ENCODE results near the gene PNP. TPM values are rescaled to one million over a fixed set of nuclear protein-coding genes. Genes with fewer than 3 reads are reported as not detected.

PNP gene
- total and polyA plus RNA-seq, 5 experiments from 2014 or later: 32.2 to 65.7 (median 57.9) TPM

GRCh38 chr14:20477211-20477876 lies 8.1 kb downstream of the PNP start:
- POLR2A ChIA-PET: interaction anchor here (0.7 to 4.2 kb wide), 8 partner anchors 9 to 207 kb away, joined by 3 to 34 read pairs (median 10); partner anchors contain the start of genes APEX1, OSGEP, PIP4P1 and RNASE4
- H3K27me3 Mint-ChIP-seq: no peaks in the 10 kb centered on the region
- ATAC-seq (peak; percentile 76 to 83), DNase-seq (peak in 6 of 10 donors; percentile 20 to 63 (median 45))
- peaks cover 8 to 54% (median 42%) of the 10 kb centered on the region in 3 donors for H3K36me3 Mint-ChIP-seq
- peaks cover 0 to 9% (median 0%) of the 10 kb centered on the region in 9 donors for H3K9me3 Mint-ChIP-seq
- H3K4me3 Mint-ChIP-seq: peak overlapping the region; percentile 47 to 87 (median 72)
- peak overlapping the region; percentile 88 to 98 (median 92) for H3K27ac Mint-ChIP-seq
- peaks cover 43 to 87% (median 85%) of the 10 kb centered on the region in 4 donors for H3K4me1 Mint-ChIP-seq

GRCh38 chr14:20478894-20479293 lies 9.7 kb downstream of the PNP start:
- Mint-ChIP-seq H3K4me1 (peaks cover 44 to 89% (median 88%) of the 10 kb centered on the region in 4 donors), H3K9me3 (peaks cover 0 to 9% (median 0%) of the 10 kb centered on the region in 9 donors), H3K36me3 (peaks cover 7 to 39% (median 35%) of the 10 kb centered on the region in 3 donors), H3K27me3 (no peaks in the 10 kb centered on the region), H3K27ac (peak overlapping the region; percentile 39 to 92 (median 86)), H3K4me3 (no peak overlapping the region)
- no peak for DNase-seq
- ATAC-seq: no peak
- POLR2A ChIA-PET: interaction anchor here (1.3 to 4.4 kb wide), 6 partner anchors 8 to 205 kb away, joined by 5 to 31 read pairs (median 12); partner anchors contain the start of genes APEX1, OSGEP, PIP4P1 and PNP

- peaks cover 0 to 9% (median 0%) of the 10 kb centered on the region in 9 donors for H3K9me3 Mint-ChIP-seq
- H3K27me3 Mint-ChIP-seq: no peaks in the 10 kb centered on the region
- POLR2A ChIA-PET: interaction anchor here (4.4 kb wide), 1 partner anchor 13 kb away, joined by 29 read pairs; the partner anchor contains the start of gene PNP
- H3K4me1 Mint-ChIP-seq: peaks cover 40 to 82% (median 76%) of the 10 kb centered on the region in 4 donors
- ATAC-seq (no peak), DNase-seq (no peak)
- H3K36me3 Mint-ChIP-seq: peaks cover 0 to 6% (median 4%) of the 10 kb centered on the region in 3 donors
- peak overlapping the region in 9 of 10 donors; percentile 43 to 92 (median 85) for H3K27ac Mint-ChIP-seq
- H3K4me3 Mint-ChIP-seq: peak overlapping the region in 1 of 10 donors; percentile 3
Observed at GRCh38 chr14:20482382-20482781, 13.2 kb downstream of the PNP start.

GRCh38 chr14:20485900-20486299 lies 16.7 kb downstream of the PNP start:
- ATAC-seq (no peak), DNase-seq (no peak)
- Mint-ChIP-seq H3K4me3 (no peak overlapping the region), H3K9me3 (peaks cover 0 to 3% (median 0%) of the 10 kb centered on the region in 9 donors), H3K36me3 (no peaks in the 10 kb centered on the region), H3K27me3 (no peaks in the 10 kb centered on the region), H3K27ac (peak overlapping the region in 3 of 10 donors; percentile 3 to 78 (median 13)), H3K4me1 (peaks cover 43 to 89% (median 81%) of the 10 kb centered on the region in 4 donors)
- POLR2A ChIA-PET: interaction anchor here (0.8 to 3.7 kb wide), 3 partner anchors 9 to 38 kb away, joined by 3 to 31 read pairs (median 7); partner anchors contain the start of gene PNP

GRCh38 chr14:20486684-20487395 lies 17.6 kb downstream of the PNP start:
- Mint-ChIP-seq H3K36me3 (no peaks in the 10 kb centered on the region), H3K4me1 (peaks cover 48 to 91% (median 84%) of the 10 kb centered on the region in 4 donors), H3K27ac (peak overlapping the region; percentile 5 to 95 (median 74)), H3K4me3 (peak overlapping the region; percentile 46 to 78 (median 61)), H3K27me3 (no peaks in the 10 kb centered on the region), H3K9me3 (peaks cover 0 to 3% (median 0%) of the 10 kb centered on the region in 9 donors)
- no peak for ATAC-seq
- POLR2A ChIA-PET: interaction anchor here (0.8 to 4.2 kb wide), 7 partner anchors 10 to 40 kb away, joined by 3 to 31 read pairs (median 7); partner anchors contain the start of genes APEX1, OSGEP, PIP4P1 and PNP
- peak in 2 of 10 donors; percentile 15 to 21 for DNase-seq

- POLR2A ChIA-PET: interaction anchor here (0.8 to 4.2 kb wide), 6 partner anchors 9 to 39 kb away, joined by 3 to 31 read pairs (median 15); partner anchors contain the start of genes APEX1, OSGEP, PIP4P1 and PNP
- peak overlapping the region in 9 of 10 donors; percentile 25 to 78 (median 62) for H3K4me3 Mint-ChIP-seq
- H3K27ac Mint-ChIP-seq: peak overlapping the region; percentile 33 to 95 (median 76)
- peaks cover 0 to 3% (median 0%) of the 10 kb centered on the region in 9 donors for H3K9me3 Mint-ChIP-seq
- DNase-seq: no peak
- H3K4me1 Mint-ChIP-seq: peaks cover 44 to 87% (median 84%) of the 10 kb centered on the region in 4 donors
- no peaks in the 10 kb centered on the region for H3K27me3 Mint-ChIP-seq
- no peaks in the 10 kb centered on the region for H3K36me3 Mint-ChIP-seq
- no peak for ATAC-seq
Observed at GRCh38 chr14:20487396-20487725, 18.2 kb downstream of the PNP start.

- Mint-ChIP-seq H3K4me3 (peak overlapping the region; percentile 36 to 84 (median 76)), H3K27me3 (no peaks in the 10 kb centered on the region), H3K27ac (peak overlapping the region; percentile 47 to 95 (median 86)), H3K36me3 (no peaks in the 10 kb centered on the region), H3K9me3 (peaks cover 0 to 3% (median 0%) of the 10 kb centered on the region in 9 donors), H3K4me1 (peaks cover 42 to 86% (median 72%) of the 10 kb centered on the region in 4 donors)
- ATAC-seq: peak; percentile 79 to 89
- peak in 4 of 10 donors; percentile 17 to 45 (median 28) for DNase-seq
- POLR2A ChIA-PET: interaction anchor here (0.8 to 4.2 kb wide), 9 partner anchors 9 to 124 kb away, joined by 3 to 23 read pairs (median 4); partner anchors contain the start of genes APEX1, OSGEP, PIP4P1 and PNP
Observed at GRCh38 chr14:20489093-20489994, 20.1 kb downstream of the PNP start.

GRCh38 chr14:20490563-20490962 lies 21.4 kb downstream of the PNP start:
- DNase-seq: no peak
- Mint-ChIP-seq H3K27me3 (peaks cover 0 to under 1% (median 0%) of the 10 kb centered on the region in 5 donors), H3K36me3 (no peaks in the 10 kb centered on the region), H3K9me3 (peaks cover 0 to 3% (median 0%) of the 10 kb centered on the region in 9 donors), H3K4me1 (peaks cover 44 to 86% (median 72%) of the 10 kb centered on the region in 4 donors), H3K4me3 (peak overlapping the region; percentile 20 to 84 (median 62)), H3K27ac (peak overlapping the region; percentile 47 to 95 (median 88))
- POLR2A ChIA-PET: interaction anchor here (0.6 to 4.2 kb wide), 6 partner anchors 21 to 147 kb away, joined by 3 to 23 read pairs (median 4); partner anchors contain the start of genes PARP2, PIP4P1 and PNP
- ATAC-seq: no peak

- H3K27me3 Mint-ChIP-seq: peaks cover 0 to 1% (median 0%) of the 10 kb centered on the region in 5 donors
- H3K4me3 Mint-ChIP-seq: no peak overlapping the region
- no peaks in the 10 kb centered on the region for H3K36me3 Mint-ChIP-seq
- ATAC-seq (no peak), DNase-seq (no peak)
- peaks cover 38 to 82% (median 63%) of the 10 kb centered on the region in 4 donors for H3K4me1 Mint-ChIP-seq
- peak overlapping the region in 6 of 10 donors; percentile 12 to 84 (median 50) for H3K27ac Mint-ChIP-seq
- POLR2A ChIA-PET: no interaction called here
- H3K9me3 Mint-ChIP-seq: no peaks in the 10 kb centered on the region
Observed at GRCh38 chr14:20492486-20492885, 23.3 kb downstream of the PNP start.

GRCh38 chr14:20493634-20494033 lies 24.4 kb downstream of the PNP start:
- ATAC-seq (no peak), DNase-seq (no peak)
- H3K4me3 Mint-ChIP-seq: peak overlapping the region in 1 of 10 donors; percentile 40
- peak overlapping the region in 6 of 10 donors; percentile 22 to 78 (median 62) for H3K27ac Mint-ChIP-seq
- H3K36me3 Mint-ChIP-seq: no peaks in the 10 kb centered on the region
- no peaks in the 10 kb centered on the region for H3K9me3 Mint-ChIP-seq
- peaks cover 0 to 1% (median 0%) of the 10 kb centered on the region in 5 donors for H3K27me3 Mint-ChIP-seq
- POLR2A ChIA-PET: no interaction called here
- H3K4me1 Mint-ChIP-seq: peaks cover 33 to 74% (median 53%) of the 10 kb centered on the region in 4 donors

Data from naive thymus-derived CD8-positive, alpha-beta T cell (primary cell).